ENCODE results near the gene GOSR2.

GRCh38 chr17:46951706-46952105 lies 28.7 kb downstream of the GOSR2 start:
- TF ChIP-seq EZH2 (IDR thresholded peaks at IDR 0.05; ENCODE audit: insufficient read depth, poor library complexity, severe bottlenecking) (no peak), EZH2phosphoT487 (IDR thresholded peaks at IDR 0.05; ENCODE audit: insufficient read depth, low read depth) (no peak)

All from GM23248 (cell line).